ENCODE data around the gene AKR1B1. TPM values are rescaled to one million over a fixed set of nuclear protein-coding genes. Genes with fewer than 3 reads are reported as not detected.

The AKR1B1 gene
- total RNA-seq, 3 donors from 2014 or later: 91.2 to 98.1 (median 96.7) TPM

GRCh38 chr7:134480202-134480601, 21.3 kb upstream of the AKR1B1 start:
- Mint-ChIP-seq H3K4me1 (ENCODE audit: low read depth) (no peaks in the 10 kb centered on the region), H3K4me3 (no peak overlapping the region), H3K27me3 (ENCODE audit: low read depth) (peaks cover 7% of the 10 kb centered on the region), H3K9me3 (no peaks in the 10 kb centered on the region), H3K36me3 (ENCODE audit: insufficient read depth) (no peaks in the 10 kb centered on the region)
- DNase-seq: no peak
- no peak for ATAC-seq

- no peaks in the 10 kb centered on the region for H3K4me1 Mint-ChIP-seq (ENCODE audit: low read depth)
- no peaks in the 10 kb centered on the region for H3K9me3 Mint-ChIP-seq
- ATAC-seq: no peak
- H3K4me3 Mint-ChIP-seq: no peak overlapping the region
- peaks cover 2% of the 10 kb centered on the region for H3K27me3 Mint-ChIP-seq (ENCODE audit: low read depth)
- DNase-seq: no peak
- no peaks in the 10 kb centered on the region for H3K36me3 Mint-ChIP-seq (ENCODE audit: insufficient read depth)
Observed at GRCh38 chr7:134478707-134479106, 19.8 kb upstream of the AKR1B1 start.

GRCh38 chr7:134477954-134478353, 19.1 kb upstream of the AKR1B1 start:
- H3K9me3 Mint-ChIP-seq: no peaks in the 10 kb centered on the region
- H3K4me1 Mint-ChIP-seq (ENCODE audit: low read depth): no peaks in the 10 kb centered on the region
- peaks cover 2% of the 10 kb centered on the region for H3K27me3 Mint-ChIP-seq (ENCODE audit: low read depth)
- H3K36me3 Mint-ChIP-seq (ENCODE audit: insufficient read depth): no peaks in the 10 kb centered on the region
- ATAC-seq (no peak), DNase-seq (no peak)
- no peak overlapping the region for H3K4me3 Mint-ChIP-seq

GRCh38 chr7:134476044-134476443, 17.1 kb upstream of the AKR1B1 start:
- no peaks in the 10 kb centered on the region for H3K4me1 Mint-ChIP-seq (ENCODE audit: low read depth)
- peaks cover 2% of the 10 kb centered on the region for H3K27me3 Mint-ChIP-seq (ENCODE audit: low read depth)

GRCh38 chr7:134474828-134475227, 15.9 kb upstream of the AKR1B1 start:
- no peak for DNase-seq
- H3K36me3 Mint-ChIP-seq (ENCODE audit: insufficient read depth): no peaks in the 10 kb centered on the region
- no peaks in the 10 kb centered on the region for H3K4me1 Mint-ChIP-seq (ENCODE audit: low read depth)
- ATAC-seq: no peak
- peaks cover 2% of the 10 kb centered on the region for H3K27me3 Mint-ChIP-seq (ENCODE audit: low read depth)
- no peak overlapping the region for H3K4me3 Mint-ChIP-seq
- no peaks in the 10 kb centered on the region for H3K9me3 Mint-ChIP-seq

More at GRCh38 chr7:134476044-134476443, 17.1 kb upstream of the AKR1B1 start:
- Mint-ChIP-seq H3K36me3 (ENCODE audit: insufficient read depth) (no peaks in the 10 kb centered on the region), H3K9me3 (no peaks in the 10 kb centered on the region), H3K4me3 (no peak overlapping the region)
- DNase-seq: no peak
- ATAC-seq: no peak

- H3K4me1 Mint-ChIP-seq (ENCODE audit: low read depth): no peaks in the 10 kb centered on the region
- ATAC-seq (no peak), DNase-seq (no peak)
- no peaks in the 10 kb centered on the region for H3K36me3 Mint-ChIP-seq (ENCODE audit: insufficient read depth)
- H3K9me3 Mint-ChIP-seq: no peaks in the 10 kb centered on the region
- peaks cover under 1% of the 10 kb centered on the region for H3K27me3 Mint-ChIP-seq (ENCODE audit: low read depth)
- no peak overlapping the region for H3K4me3 Mint-ChIP-seq
Observed at GRCh38 chr7:134473861-134474291, 15.0 kb upstream of the AKR1B1 start.

- H3K4me1 Mint-ChIP-seq (ENCODE audit: low read depth): no peaks in the 10 kb centered on the region
- DNase-seq (no peak), ATAC-seq (no peak)
- H3K36me3 Mint-ChIP-seq (ENCODE audit: insufficient read depth): no peaks in the 10 kb centered on the region
- no peak overlapping the region for H3K4me3 Mint-ChIP-seq
- H3K27me3 Mint-ChIP-seq (ENCODE audit: low read depth): no peaks in the 10 kb centered on the region
- no peaks in the 10 kb centered on the region for H3K9me3 Mint-ChIP-seq
Observed at GRCh38 chr7:134472572-134473244, 13.8 kb upstream of the AKR1B1 start.

GRCh38 chr7:134470864-134471263, 12.0 kb upstream of the AKR1B1 start:
- no peaks in the 10 kb centered on the region for H3K36me3 Mint-ChIP-seq (ENCODE audit: insufficient read depth)
- no peak overlapping the region for H3K4me3 Mint-ChIP-seq
- ATAC-seq (peak in 1 of 2 donors; percentile 43), DNase-seq (no peak)
- no peaks in the 10 kb centered on the region for H3K4me1 Mint-ChIP-seq (ENCODE audit: low read depth)
- no peaks in the 10 kb centered on the region for H3K9me3 Mint-ChIP-seq
- H3K27me3 Mint-ChIP-seq (ENCODE audit: low read depth): no peaks in the 10 kb centered on the region

- no peaks in the 10 kb centered on the region for H3K36me3 Mint-ChIP-seq (ENCODE audit: insufficient read depth)
- no peaks in the 10 kb centered on the region for H3K27me3 Mint-ChIP-seq (ENCODE audit: low read depth)
- H3K9me3 Mint-ChIP-seq: peaks cover 10% of the 10 kb centered on the region
- ATAC-seq (no peak), DNase-seq (no peak)
- H3K4me3 Mint-ChIP-seq: no peak overlapping the region
- H3K4me1 Mint-ChIP-seq (ENCODE audit: low read depth): no peaks in the 10 kb centered on the region
Observed at GRCh38 chr7:134469622-134470021, 10.7 kb upstream of the AKR1B1 start.

GRCh38 chr7:134468475-134468874, 9.6 kb upstream of the AKR1B1 start:
- no peaks in the 10 kb centered on the region for H3K4me1 Mint-ChIP-seq (ENCODE audit: low read depth)
- peaks cover 17% of the 10 kb centered on the region for H3K9me3 Mint-ChIP-seq
- no peak overlapping the region for H3K4me3 Mint-ChIP-seq
- peaks cover 2% of the 10 kb centered on the region for H3K36me3 Mint-ChIP-seq (ENCODE audit: insufficient read depth)
- no peaks in the 10 kb centered on the region for H3K27me3 Mint-ChIP-seq (ENCODE audit: low read depth)
- DNase-seq (no peak), ATAC-seq (no peak)

- ATAC-seq (no peak), DNase-seq (no peak)
- peaks cover 17% of the 10 kb centered on the region for H3K9me3 Mint-ChIP-seq
- H3K27me3 Mint-ChIP-seq (ENCODE audit: low read depth): no peaks in the 10 kb centered on the region
- peaks cover 2% of the 10 kb centered on the region for H3K36me3 Mint-ChIP-seq (ENCODE audit: insufficient read depth)
- H3K4me3 Mint-ChIP-seq: no peak overlapping the region
- no peaks in the 10 kb centered on the region for H3K4me1 Mint-ChIP-seq (ENCODE audit: low read depth)
Observed at GRCh38 chr7:134468054-134468453, 9.2 kb upstream of the AKR1B1 start.

- Mint-ChIP-seq H3K4me3 (no peak overlapping the region), H3K9me3 (peaks cover 17% of the 10 kb centered on the region), H3K4me1 (ENCODE audit: low read depth) (no peaks in the 10 kb centered on the region), H3K27me3 (ENCODE audit: low read depth) (no peaks in the 10 kb centered on the region), H3K36me3 (ENCODE audit: insufficient read depth) (peaks cover 2% of the 10 kb centered on the region)
- DNase-seq (no peak), ATAC-seq (no peak)
Observed at GRCh38 chr7:134465491-134465890, 6.6 kb upstream of the AKR1B1 start.

GRCh38 chr7:134464496-134464895, 5.6 kb upstream of the AKR1B1 start:
- H3K36me3 Mint-ChIP-seq (ENCODE audit: insufficient read depth): peaks cover 2% of the 10 kb centered on the region
- H3K27me3 Mint-ChIP-seq (ENCODE audit: low read depth): no peaks in the 10 kb centered on the region
- peaks cover 7% of the 10 kb centered on the region for H3K4me1 Mint-ChIP-seq (ENCODE audit: low read depth)
- ATAC-seq (no peak), DNase-seq (no peak)
- H3K4me3 Mint-ChIP-seq: no peak overlapping the region
- H3K9me3 Mint-ChIP-seq: peaks cover 17% of the 10 kb centered on the region

- ATAC-seq: no peak
- no peaks in the 10 kb centered on the region for H3K27me3 Mint-ChIP-seq (ENCODE audit: low read depth)
- no peak for DNase-seq
- peaks cover 10% of the 10 kb centered on the region for H3K4me1 Mint-ChIP-seq (ENCODE audit: low read depth)
- H3K9me3 Mint-ChIP-seq: peaks cover 17% of the 10 kb centered on the region
- H3K36me3 Mint-ChIP-seq (ENCODE audit: insufficient read depth): peaks cover 2% of the 10 kb centered on the region
- H3K4me3 Mint-ChIP-seq: no peak overlapping the region
Observed at GRCh38 chr7:134463751-134464150, 4.9 kb upstream of the AKR1B1 start.

- Mint-ChIP-seq H3K4me3 (no peak overlapping the region), H3K36me3 (ENCODE audit: insufficient read depth) (peaks cover 2% of the 10 kb centered on the region), H3K9me3 (peaks cover 17% of the 10 kb centered on the region), H3K4me1 (ENCODE audit: low read depth) (peaks cover 20% of the 10 kb centered on the region), H3K27me3 (ENCODE audit: low read depth) (no peaks in the 10 kb centered on the region)
- ATAC-seq (no peak), DNase-seq (no peak)
Observed at GRCh38 chr7:134462337-134462925, 3.5 kb upstream of the AKR1B1 start.
